Stomach (tissue), 4 donors: Measurements from ENCODE around the gene CCR5.

ENCODE experiments used
- POLR2A ChIP-seq, 4 donors: fragments of 450-650 bp; IDR thresholded peaks; one replicate each; pipeline ENCODE4 v1.6.1; 2016; ENCODE audit warnings: antibody characterized with exemption in 4 of 4, control low read depth in 2 of 4, mild to moderate bottlenecking in 1 of 4, moderate library complexity in 1 of 4
- POLR2AphosphoS5 ChIP-seq, 3 donors: sonication (generic); formaldehyde crosslinking; IDR thresholded peaks; one replicate each; pipeline ENCODE4 v1.6.1; 2016; ENCODE audit warnings: antibody characterized with exemption in 3 of 3

DNA sequence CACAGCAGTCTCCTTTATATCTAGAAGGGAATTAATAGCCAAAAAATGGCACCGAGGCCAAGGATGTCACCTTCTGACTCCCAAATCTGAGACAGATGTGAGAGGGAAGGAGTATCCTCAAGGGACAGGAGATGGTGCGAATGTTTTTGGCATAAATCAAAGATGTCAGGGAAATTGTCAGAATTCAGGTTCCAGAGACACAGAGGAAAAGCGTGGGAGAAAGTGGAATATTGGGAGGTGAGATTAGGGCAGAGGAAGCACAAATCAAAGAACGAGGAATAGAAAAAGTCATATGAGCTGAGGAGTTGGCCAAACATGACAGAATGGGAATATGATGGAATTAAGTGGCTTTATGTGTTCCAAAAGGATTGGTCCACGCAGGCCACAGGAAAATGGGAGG lies 30.1 kb downstream of the CCR5 start:
- TF ChIP-seq POLR2A (IDR thresholded peaks at IDR 0.05) (no peak), POLR2AphosphoS5 (IDR thresholded peaks at IDR 0.05) (no peak)
